AG20443 (cell line): ENCODE results near the gene S1PR1.
"Not testable (repeated sequence)": the region's sequence is repeated elsewhere in the genome, so short reads cannot be mapped to it uniquely, and the experiment has no call there.

Experiments
- DNase-seq: peaks from one replicate; pipeline ENCODE4 v3.0.0; 2012; ENCODE audit warnings: low spot score, mixed read lengths

S1PR1 gene

GRCh38 chr1:101219924-101220870, 16.6 kb upstream of the S1PR1 start:
- DNase-seq: no peak

DNA sequence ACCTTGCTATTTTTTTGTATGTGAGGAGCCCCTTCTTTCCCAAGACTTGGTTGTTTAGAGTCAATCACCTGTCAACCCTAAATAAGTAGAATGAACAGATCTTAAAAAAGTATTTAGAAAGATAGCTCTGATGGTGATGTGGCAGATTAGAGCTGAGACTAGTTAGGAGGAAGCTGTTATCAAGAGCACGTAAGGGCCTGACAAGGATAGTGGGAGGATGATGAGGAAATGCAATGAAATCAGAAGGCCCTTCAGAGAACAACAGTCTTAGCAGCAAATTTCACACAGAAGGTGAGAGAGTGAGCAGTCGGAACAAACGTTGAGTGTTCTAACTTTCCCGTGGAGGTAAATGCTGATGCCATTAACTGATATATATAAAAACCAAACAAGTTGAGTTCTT, 15.9 kb upstream of the S1PR1 start:
- DNase-seq: no peak

DNA sequence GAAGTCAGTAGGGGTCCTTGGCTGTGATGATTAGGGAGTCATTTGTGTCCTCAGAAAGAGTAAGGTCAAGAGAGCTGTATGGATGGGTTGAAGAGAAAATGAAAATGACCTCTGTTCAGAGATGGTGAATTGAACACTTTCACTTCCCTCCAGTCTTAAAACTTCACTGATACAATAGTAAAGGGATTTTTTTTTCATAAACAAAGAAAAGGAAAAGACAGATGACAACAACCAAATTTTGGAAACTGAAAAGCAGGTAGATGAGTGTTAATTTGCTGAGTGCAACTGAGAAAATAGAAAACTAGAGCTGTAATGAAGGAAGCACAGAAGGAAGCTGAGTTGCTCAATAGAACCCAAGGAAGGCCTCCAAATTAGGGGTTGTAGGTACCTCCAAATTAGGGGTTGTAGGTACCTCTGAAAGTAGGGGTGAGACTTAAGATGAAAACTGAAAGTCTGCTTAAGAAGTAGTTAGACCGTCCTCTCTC, 14.8 kb upstream of the S1PR1 start:
- no peak for DNase-seq

DNA sequence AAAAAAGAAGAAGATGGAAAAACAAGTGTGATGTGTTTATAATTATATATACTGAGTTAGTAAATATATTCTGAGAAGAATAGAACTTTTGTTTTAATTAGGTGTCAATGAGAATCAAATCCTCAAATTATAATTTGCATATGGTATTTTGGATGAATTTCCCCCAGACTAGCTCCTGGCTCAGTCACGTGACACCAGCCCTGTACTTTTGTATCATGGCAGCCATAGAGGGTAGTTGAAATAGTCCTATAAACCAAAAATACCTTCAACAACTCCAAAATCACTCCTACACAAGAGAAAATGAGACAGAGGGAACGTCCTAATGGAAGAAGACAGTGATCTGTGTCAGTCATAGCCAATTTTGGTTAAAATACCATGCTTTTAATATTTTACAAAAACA, 9.0 kb upstream of the S1PR1 start:
- no peak for DNase-seq

- DNase-seq: no peak
Observed at GRCh38 chr1:101228424-101229134, 8.2 kb upstream of the S1PR1 start.

DNA sequence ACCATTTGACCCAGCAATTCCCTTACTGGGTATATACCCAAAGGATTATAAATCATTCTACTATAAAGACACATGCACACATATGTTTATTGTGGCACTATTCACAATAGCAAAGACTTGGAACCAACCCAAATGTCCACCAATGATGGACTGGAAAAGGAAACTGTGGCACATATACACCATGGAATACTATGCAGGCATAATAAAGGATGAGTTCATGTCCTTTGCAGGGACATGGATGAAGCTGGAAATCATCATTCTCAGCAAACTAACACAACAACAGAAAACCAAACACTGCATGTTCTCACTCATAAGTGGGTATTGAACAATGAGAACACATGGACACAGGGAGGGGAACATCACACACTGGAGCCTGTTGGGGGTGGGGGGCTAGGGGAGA, 4.6 kb upstream of the S1PR1 start:
- DNase-seq: not testable (repeated sequence)

- DNase-seq: no peak
Observed at GRCh38 chr1:101233495-101233894, 3.3 kb upstream of the S1PR1 start.

GRCh38 chr1:101235216-101235695, 1.6 kb upstream of the S1PR1 start:
- DNase-seq: no peak

DNA sequence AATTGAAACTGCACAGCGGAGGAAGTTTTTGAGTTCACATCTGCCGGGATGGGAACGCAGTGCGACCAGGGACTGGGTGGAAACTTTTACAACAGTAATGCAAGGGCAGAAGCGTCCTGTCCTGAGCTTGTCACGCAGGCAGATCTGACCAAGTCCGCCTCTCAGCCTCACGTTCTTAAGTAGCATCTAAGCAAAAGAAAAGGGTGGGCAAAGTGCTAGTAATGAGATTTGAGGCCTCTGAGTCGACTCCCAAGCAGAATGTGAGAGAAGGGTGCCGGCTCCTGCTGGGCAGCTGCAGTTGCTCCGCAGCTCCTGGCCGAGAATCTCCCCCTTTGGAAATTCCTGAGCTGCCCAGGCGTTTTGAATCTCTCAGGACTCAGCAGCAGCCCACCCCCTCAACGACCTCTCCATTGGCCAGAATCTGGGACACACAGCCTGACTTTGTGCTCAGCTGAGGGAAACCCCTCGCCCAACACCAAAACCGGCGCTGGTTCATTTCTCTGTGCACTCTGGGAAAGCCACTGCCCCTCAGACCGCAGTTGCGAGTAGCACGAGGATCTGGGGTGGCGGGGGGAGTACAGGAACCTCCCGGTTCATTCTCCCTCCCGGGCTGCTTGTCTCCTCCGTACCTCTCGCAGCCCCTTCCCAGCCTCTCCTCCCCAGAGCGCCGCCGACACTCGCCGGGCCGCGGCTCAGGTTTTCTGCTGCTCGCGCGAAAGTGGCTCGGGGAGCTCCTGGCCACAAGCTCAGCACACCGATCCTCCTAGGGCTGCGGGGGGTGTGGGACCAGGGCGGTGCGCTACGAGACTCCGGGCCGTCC, 913 bp upstream of the S1PR1 start:
- peak; percentile 56 for DNase-seq

GRCh38 chr1:101237229-101237837, 514 bp downstream of the S1PR1 start:
- DNase-seq: peak; percentile 41

GRCh38 chr1:101238031-101238628, 1.3 kb downstream of the S1PR1 start:
- DNase-seq: no peak

GRCh38 chr1:101238681-101239094, 1.9 kb downstream of the S1PR1 start:
- DNase-seq: peak; percentile 93

GRCh38 chr1:101239095-101240040, 2.5 kb downstream of the S1PR1 start:
- no peak for DNase-seq

GRCh38 chr1:101240041-101240430, 3.2 kb downstream of the S1PR1 start:
- no peak for DNase-seq

GRCh38 chr1:101241485-101242225, 4.8 kb downstream of the S1PR1 start:
- no peak for DNase-seq

- no peak for DNase-seq
Observed at GRCh38 chr1:101242324-101243050, 5.7 kb downstream of the S1PR1 start.

DNA sequence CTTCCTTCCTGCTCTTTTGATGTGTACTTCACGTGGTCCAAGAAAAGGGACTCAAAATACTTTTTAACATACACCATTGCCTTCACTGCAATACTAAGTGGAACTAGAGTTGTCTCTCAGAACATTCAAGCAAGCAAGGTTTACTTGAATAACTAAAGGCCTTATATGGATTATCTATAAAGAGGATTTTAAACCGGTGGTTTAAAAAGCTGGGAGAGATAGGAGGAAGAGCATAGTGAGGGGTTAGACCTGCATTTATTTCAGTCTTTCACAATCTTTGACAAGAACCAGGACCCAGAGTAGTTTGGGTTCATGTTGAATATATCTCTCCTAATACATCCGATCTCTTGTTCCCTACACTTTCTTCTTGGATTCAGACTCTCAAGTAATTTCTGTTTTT, 6.9 kb downstream of the S1PR1 start:
- DNase-seq: no peak

- no peak for DNase-seq
Observed at GRCh38 chr1:101244842-101245241, 8.0 kb downstream of the S1PR1 start.
